DOHH2 (cell line): ENCODE measurements around the gene PODXL2.
A peak's percentile ranks its signal among the peaks of the same experiment; 100 is the strongest.

ENCODE experiments used
- H3F3A ChIP-seq: fragments of 200-600 bp; sonication (generic), shearing (Covaris generic); 2 replicates; pipeline ENCODE4 v1.6.0; 2016; ENCODE audit warnings: antibody characterized with exemption, mild to moderate bottlenecking; ENCODE audit not compliant: control insufficient read depth, insufficient read depth
- H3K27ac ChIP-seq: fragments of 200-600 bp; sonication (generic); 2 replicates; pipeline ENCODE4 v1.5.1; 2014; ENCODE audit warnings: low read depth, mild to moderate bottlenecking, low read length, moderate library complexity
- H3K27me3 ChIP-seq: fragments of 200-600 bp; sonication (generic); 2 replicates; pipeline ENCODE4 v1.6.1; 2014; ENCODE audit warnings: mild to moderate bottlenecking, low read length, mixed read lengths; ENCODE audit not compliant: control insufficient read depth
- H3K36me3 ChIP-seq: fragments of 200-600 bp; sonication (generic); 2 replicates; pipeline ENCODE4 v1.6.1; 2014; ENCODE audit warnings: mild to moderate bottlenecking, low read length, moderate library complexity, mixed read lengths; ENCODE audit not compliant: control insufficient read depth
- H3K4me1 ChIP-seq: fragments of 200-600 bp; sonication (generic); 2 replicates; pipeline ENCODE4 v1.6.1; 2014; ENCODE audit warnings: mild to moderate bottlenecking, low read length, mixed read lengths; ENCODE audit not compliant: control insufficient read depth
- H3K4me2 ChIP-seq: fragments of 200-600 bp; sonication (generic); 2 replicates; pipeline ENCODE4 v1.6.0; 2014; ENCODE audit warnings: mild to moderate bottlenecking, low read length, moderate library complexity
- H3K4me3 ChIP-seq: fragments of 200-600 bp; sonication (generic); 2 replicates; pipeline ENCODE4 v1.5.1; 2014; ENCODE audit warnings: mild to moderate bottlenecking, low read length, mixed read lengths
- H3K79me2 ChIP-seq: fragments of 200-600 bp; sonication (generic); 2 replicates; pipeline ENCODE4 v1.6.1; 2014; ENCODE audit warnings: mild to moderate bottlenecking, low read length, mixed read lengths; ENCODE audit not compliant: control insufficient read depth
- H3K9me2 ChIP-seq: fragments of 200-600 bp; sonication (generic); replicated peaks from 2 replicates; pipeline ENCODE4 v1.6.1; 2014; ENCODE audit warnings: mild to moderate bottlenecking, low read length, mixed read lengths; ENCODE audit not compliant: control insufficient read depth
- H3K9me3 ChIP-seq: fragments of 200-600 bp; sonication (generic); 2 replicates; pipeline ENCODE4 v1.6.1; 2014; ENCODE audit warnings: antibody characterized with exemption, low read length, mixed read lengths; ENCODE audit not compliant: control insufficient read depth, insufficient read depth
- H4K20me1 ChIP-seq: fragments of 200-600 bp; sonication (generic); 2 replicates; pipeline ENCODE4 v1.6.0; 2014; ENCODE audit warnings: low read depth, mild to moderate bottlenecking, antibody characterized with exemption, low read length, moderate library complexity; ENCODE audit not compliant: control insufficient read depth, insufficient read depth
- CTCF ChIP-seq: fragments of 200-600 bp; sonication (generic); IDR thresholded peaks from one replicate; pipeline ENCODE4 v1.5.1; 2014; ENCODE audit warnings: antibody characterized with exemption, mild to moderate bottlenecking, low read depth, low read length; ENCODE audit not compliant: poor library complexity, severe bottlenecking
- EZH2phosphoT487 ChIP-seq: fragments of 200-600 bp; sonication (generic); IDR thresholded peaks from 2 replicates; pipeline ENCODE4 v1.6.1; 2017; ENCODE audit warnings: borderline replicate concordance, mild to moderate bottlenecking, antibody characterized with exemption, low read length, moderate library complexity, mixed read lengths

Gene PODXL2

GRCh38 chr3:127673191-127674100, 44.5 kb downstream of the PODXL2 start:
- Histone ChIP-seq H3K9me3 (no peaks in the 10 kb centered on the region), H4K20me1 (no peaks in the 10 kb centered on the region), H3K9me2 (no peaks in the 10 kb centered on the region), H3K4me2 (peak overlapping the region; percentile 86), H3K4me3 (peak overlapping the region; percentile 90), H3K27ac (peak overlapping the region; percentile 16; the same call in 1 of the 2 replicates), H3K27me3 (no peaks in the 10 kb centered on the region), H3K79me2 (peaks cover 4% of the 10 kb centered on the region; the same call in 1 of the 2 replicates), H3K4me1 (peaks cover 18% of the 10 kb centered on the region), H3K36me3 (no peaks in the 10 kb centered on the region), H3F3A (no peaks in the 10 kb centered on the region)
- no peak for TF ChIP-seq EZH2phosphoT487
- peak; percentile 20 for TF ChIP-seq CTCF

- Histone ChIP-seq H3K36me3 (no peaks in the 10 kb centered on the region), H3K27ac (no peak overlapping the region), H3K4me3 (no peak overlapping the region), H3K27me3 (no peaks in the 10 kb centered on the region), H3K9me3 (no peaks in the 10 kb centered on the region), H3K79me2 (peaks cover 4% of the 10 kb centered on the region; the same call in 1 of the 2 replicates), H3K4me1 (peaks cover 26% of the 10 kb centered on the region), H3F3A (no peaks in the 10 kb centered on the region), H4K20me1 (no peaks in the 10 kb centered on the region), H3K9me2 (no peaks in the 10 kb centered on the region), H3K4me2 (no peak overlapping the region)
- TF ChIP-seq CTCF (no peak), EZH2phosphoT487 (no peak)
Observed at GRCh38 chr3:127674101-127674721, 45.2 kb downstream of the PODXL2 start.

- no peaks in the 10 kb centered on the region for H3K9me3 ChIP-seq
- no peak overlapping the region for H3K4me3 ChIP-seq
- H3K4me1 ChIP-seq = peaks cover 26% of the 10 kb centered on the region
- H3K79me2 ChIP-seq = peaks cover 4% of the 10 kb centered on the region; the same call in 1 of the 2 replicates
- no peak overlapping the region for H3K27ac ChIP-seq
- no peaks in the 10 kb centered on the region for H3K27me3 ChIP-seq
- H3K36me3 ChIP-seq = no peaks in the 10 kb centered on the region
- TF ChIP-seq EZH2phosphoT487 (no peak), CTCF (no peak)
- H3F3A ChIP-seq = no peaks in the 10 kb centered on the region
- no peaks in the 10 kb centered on the region for H4K20me1 ChIP-seq
- H3K9me2 ChIP-seq = no peaks in the 10 kb centered on the region
- no peak overlapping the region for H3K4me2 ChIP-seq
Observed at GRCh38 chr3:127674790-127675189, 45.8 kb downstream of the PODXL2 start.
